Lower lobe of right lung (tissue), 2 donors: ENCODE measurements around the gene RBBP8NL. TPM values are rescaled to one million over a fixed set of nuclear protein-coding genes. Genes with fewer than 3 reads are reported as not detected.

Experiments used
- ATAC-seq, 2 donors: fragments of 200-7000 bp; cut with Tn5 transposase; one replicate each; pipeline ENCODE4 v1.9.1; 2020 to 2022; ENCODE audit warnings: mild to moderate bottlenecking in 2 of 2, moderate library complexity in 2 of 2
- DNase-seq: peaks from one replicate; pipeline ENCODE4 v3.0.0-alpha.2; 2020
- H3K27ac ChIP-seq: fragments of 200-600 bp; one replicate; pipeline ENCODE4 v1.8.0; 2022
- H3K27me3 ChIP-seq: fragments of 200-600 bp; one replicate; pipeline ENCODE4 v1.8.0; 2022; ENCODE audit warnings: low read depth
- H3K36me3 ChIP-seq: fragments of 200-600 bp; one replicate; pipeline ENCODE4 v1.8.0; 2022; ENCODE audit warnings: mild to moderate bottlenecking
- H3K4me1 ChIP-seq: fragments of 200-600 bp; one replicate; pipeline ENCODE4 v1.8.0; 2022
- H3K4me3 ChIP-seq: fragments of 200-600 bp; one replicate; pipeline ENCODE4 v1.8.0; 2022; ENCODE audit warnings: mild to moderate bottlenecking
- H3K9me3 ChIP-seq: fragments of 200-600 bp; one replicate; pipeline ENCODE4 v1.8.0; 2022
- intact Hi-C: fragments of 100-400 bp; cut with DNase I; formaldehyde crosslinking; loops from one replicate; pipeline ENCODE4 v1.11.0; 2022
- total RNA-seq: library from RNA; stranded (reverse); fragmentation: NEBNext Ultra II Directional; extraction: Animal tissue kit (Norgen Biotek cat#: 25700); gene quantifications from one replicate; pipeline ENCODE4 v1.2.1, GENCODE V29; 2021
- TF ChIP-seq, protein P1 (sequence below): fragments of 200-600 bp; IDR thresholded peaks from one replicate; pipeline ENCODE4 v1.8.0; 2022; ENCODE audit warnings: antibody characterized with exemption, mild to moderate bottlenecking
- donor health status: DM: no; HTN: yes; CAD: no; lungs with severe emphysema.

Gene RBBP8NL
- total RNA-seq, 1 donor from 2014 or later, result 2.0 TPM

DNA sequence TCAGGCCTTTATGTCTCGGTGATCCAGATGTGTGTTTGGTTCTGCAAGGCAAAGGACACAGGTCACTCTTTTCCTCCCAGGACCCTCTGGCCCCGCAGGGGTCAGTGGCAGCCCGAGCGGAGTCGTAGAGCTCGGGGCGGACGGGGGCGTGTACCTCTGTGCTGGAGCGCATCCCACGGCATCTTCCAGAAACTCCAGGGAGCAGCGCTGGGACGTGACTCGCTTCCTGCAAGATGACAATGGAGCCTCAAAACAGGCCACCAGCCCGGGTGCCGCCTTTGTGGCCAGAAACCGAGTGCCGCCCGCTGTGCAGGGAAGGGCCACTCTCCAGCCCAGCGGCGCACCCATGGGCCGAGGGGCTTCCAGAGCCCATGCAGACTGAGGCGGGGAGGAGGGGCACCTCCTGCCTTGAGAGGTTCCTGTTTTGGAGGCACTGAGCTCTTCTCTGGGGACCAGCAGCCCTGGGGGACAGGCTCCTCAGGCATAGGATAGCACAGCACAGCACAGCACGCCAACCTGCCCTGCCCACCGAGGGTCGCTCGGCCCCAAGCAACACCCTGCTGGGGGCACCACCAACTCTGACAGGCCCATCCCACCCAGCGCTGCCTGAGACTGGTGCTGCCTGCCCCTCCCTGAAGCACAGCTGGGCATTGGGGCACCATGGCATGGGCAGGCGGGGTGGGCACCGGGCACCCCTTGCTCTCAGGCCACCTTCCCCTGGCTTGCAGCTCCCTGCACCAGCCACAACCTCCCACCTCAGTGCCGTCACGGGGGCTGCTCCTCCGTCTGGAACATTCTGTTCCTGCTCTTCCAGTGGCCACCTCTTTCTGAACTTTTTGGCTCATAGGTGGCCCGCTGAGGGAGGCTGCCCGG, 30.7 kb downstream of the RBBP8NL start:
- no peak for ATAC-seq
- peaks cover 11% of the 10 kb centered on the region for H3K36me3 ChIP-seq
- TF ChIP-seq, protein P1, sequence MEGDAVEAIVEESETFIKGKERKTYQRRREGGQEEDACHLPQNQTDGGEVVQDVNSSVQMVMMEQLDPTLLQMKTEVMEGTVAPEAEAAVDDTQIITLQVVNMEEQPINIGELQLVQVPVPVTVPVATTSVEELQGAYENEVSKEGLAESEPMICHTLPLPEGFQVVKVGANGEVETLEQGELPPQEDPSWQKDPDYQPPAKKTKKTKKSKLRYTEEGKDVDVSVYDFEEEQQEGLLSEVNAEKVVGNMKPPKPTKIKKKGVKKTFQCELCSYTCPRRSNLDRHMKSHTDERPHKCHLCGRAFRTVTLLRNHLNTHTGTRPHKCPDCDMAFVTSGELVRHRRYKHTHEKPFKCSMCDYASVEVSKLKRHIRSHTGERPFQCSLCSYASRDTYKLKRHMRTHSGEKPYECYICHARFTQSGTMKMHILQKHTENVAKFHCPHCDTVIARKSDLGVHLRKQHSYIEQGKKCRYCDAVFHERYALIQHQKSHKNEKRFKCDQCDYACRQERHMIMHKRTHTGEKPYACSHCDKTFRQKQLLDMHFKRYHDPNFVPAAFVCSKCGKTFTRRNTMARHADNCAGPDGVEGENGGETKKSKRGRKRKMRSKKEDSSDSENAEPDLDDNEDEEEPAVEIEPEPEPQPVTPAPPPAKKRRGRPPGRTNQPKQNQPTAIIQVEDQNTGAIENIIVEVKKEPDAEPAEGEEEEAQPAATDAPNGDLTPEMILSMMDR, result no peak

DNA sequence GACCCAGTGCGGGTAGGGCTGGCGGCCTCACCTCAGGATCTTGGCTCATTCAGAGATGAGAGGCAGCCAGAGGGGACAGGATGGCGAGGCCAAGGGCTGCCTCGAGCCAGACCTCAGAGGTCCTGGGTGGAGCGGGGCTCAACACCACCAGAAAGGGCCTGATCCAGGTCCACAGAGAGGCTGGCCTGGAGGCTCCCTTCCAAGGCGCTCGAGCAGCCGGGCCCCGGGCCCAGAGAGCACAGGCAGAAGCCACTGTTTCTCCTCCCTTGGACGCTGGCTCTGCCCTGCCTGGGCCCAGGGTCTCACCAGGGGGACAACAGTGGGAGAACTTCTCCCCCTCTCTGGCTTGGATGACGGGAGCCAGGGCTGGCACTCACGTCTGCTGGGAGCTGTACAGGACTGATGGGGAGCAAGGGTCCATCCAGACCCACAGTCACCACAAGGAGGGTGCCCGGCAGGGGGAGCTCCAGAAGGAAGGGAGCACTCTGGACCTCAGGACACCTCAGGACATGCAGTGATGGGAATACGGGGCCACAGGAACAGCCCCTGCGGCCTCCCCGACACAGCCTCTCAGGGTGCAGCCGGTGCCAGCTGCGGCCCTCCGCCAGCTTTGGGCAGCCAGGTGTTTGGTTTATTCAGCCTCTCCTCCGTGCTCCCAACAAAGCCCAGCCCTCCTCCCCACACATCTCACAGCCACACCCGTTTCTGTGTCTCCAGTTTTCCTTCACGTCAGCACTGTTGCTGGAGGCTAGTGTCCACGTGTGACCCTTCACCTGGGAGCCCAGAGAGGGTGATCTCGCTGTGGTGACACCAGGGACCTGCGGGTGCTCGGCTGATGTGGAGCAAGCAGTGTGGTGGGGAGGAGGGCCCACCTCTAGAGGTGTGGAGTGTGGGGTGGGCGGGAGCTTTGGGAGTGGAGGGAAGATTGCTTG, 31.8 kb downstream of the RBBP8NL start:
- TF ChIP-seq, protein P1, result no peak
- Histone ChIP-seq H3K4me3 (no peak overlapping the region), H3K27me3 (no peaks in the 10 kb centered on the region), H3K36me3 (peaks cover 21% of the 10 kb centered on the region), H3K9me3 (no peaks in the 10 kb centered on the region), H3K4me1 (no peaks in the 10 kb centered on the region), H3K27ac (no peak overlapping the region)
- ATAC-seq (no peak), DNase-seq (no peak)
- intact Hi-C loops, result no loop called here

More for the DNA sequence above, 30.7 kb downstream of the RBBP8NL start:
- intact Hi-C loops, result no loop called here
- no peak for DNase-seq
- Histone ChIP-seq H3K4me3 (no peak overlapping the region), H3K9me3 (no peaks in the 10 kb centered on the region), H3K27me3 (no peaks in the 10 kb centered on the region), H3K27ac (no peak overlapping the region), H3K4me1 (no peaks in the 10 kb centered on the region)

DNA sequence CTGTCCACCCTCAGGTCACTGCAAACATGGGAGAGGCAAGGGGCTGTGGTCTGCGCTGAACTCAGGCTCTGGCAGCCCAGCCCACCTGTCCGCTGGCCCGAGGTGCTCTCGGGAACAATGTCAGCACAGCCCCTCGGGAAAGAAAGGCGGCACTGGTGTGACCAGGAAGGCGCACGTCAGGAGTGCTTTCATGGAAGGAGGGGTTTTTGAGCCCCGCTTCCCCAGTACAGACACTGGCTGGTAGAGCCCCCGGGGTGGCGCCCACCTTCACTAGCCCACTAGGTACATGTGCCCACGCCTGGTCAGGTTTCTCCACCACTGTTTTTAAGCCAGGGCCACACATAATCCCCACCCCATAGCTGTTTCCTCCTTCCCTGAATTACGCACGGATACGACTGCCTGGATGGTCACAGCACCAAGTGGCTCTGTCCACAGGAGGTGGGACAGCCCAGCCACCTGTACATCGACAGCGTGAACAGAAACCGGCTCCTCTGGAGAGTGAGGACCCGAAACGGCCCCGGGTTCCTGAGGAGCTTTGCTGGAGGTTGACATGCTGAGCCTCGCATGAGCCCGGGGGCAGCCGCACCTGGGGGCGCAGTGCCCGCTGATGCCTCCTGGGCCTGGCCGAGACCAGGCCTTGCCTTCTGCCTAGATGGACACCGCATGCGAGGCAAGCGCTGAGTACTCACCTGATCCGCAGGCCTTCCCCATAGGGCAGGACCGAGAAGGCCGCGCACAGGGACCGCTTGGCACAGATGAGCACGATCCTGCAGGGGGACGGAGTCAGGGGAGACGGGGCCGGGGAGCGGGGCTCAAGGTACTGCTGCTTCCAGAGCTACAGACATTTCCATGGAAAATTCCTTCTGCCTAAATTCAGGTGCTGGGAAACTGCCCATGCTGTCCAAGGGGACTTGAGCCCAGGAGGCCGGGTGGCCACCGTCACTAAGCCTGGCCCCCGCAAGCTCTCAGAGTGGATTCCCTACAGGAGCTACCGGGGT, 32.8 kb downstream of the RBBP8NL start:
- no peak for ATAC-seq

GRCh38 chr20:62393830-62394229, 33.5 kb downstream of the RBBP8NL start:
- peaks cover 35% of the 10 kb centered on the region for H3K36me3 ChIP-seq
- intact Hi-C loops, result no loop called here
- no peak for ATAC-seq
- H3K9me3 ChIP-seq, result no peaks in the 10 kb centered on the region
- no peak overlapping the region for H3K27ac ChIP-seq
- TF ChIP-seq, protein P1, result no peak
- H3K4me3 ChIP-seq, result no peak overlapping the region
- no peak for DNase-seq
- H3K4me1 ChIP-seq, result no peaks in the 10 kb centered on the region
- H3K27me3 ChIP-seq, result no peaks in the 10 kb centered on the region

More for the DNA sequence above, 32.8 kb downstream of the RBBP8NL start:
- DNase-seq, result no peak
- peaks cover 28% of the 10 kb centered on the region for H3K36me3 ChIP-seq
- intact Hi-C loops, result no loop called here
- H3K4me3 ChIP-seq, result no peak overlapping the region
- TF ChIP-seq, protein P1, result no peak
- H3K9me3 ChIP-seq, result no peaks in the 10 kb centered on the region
- H3K4me1 ChIP-seq, result no peaks in the 10 kb centered on the region
- H3K27ac ChIP-seq, result no peak overlapping the region
- H3K27me3 ChIP-seq, result no peaks in the 10 kb centered on the region

GRCh38 chr20:62393335-62393665, 34.0 kb downstream of the RBBP8NL start:
- Histone ChIP-seq H3K27ac (no peak overlapping the region), H3K4me1 (peaks cover 4% of the 10 kb centered on the region), H3K36me3 (peaks cover 40% of the 10 kb centered on the region), H3K27me3 (no peaks in the 10 kb centered on the region), H3K9me3 (no peaks in the 10 kb centered on the region), H3K4me3 (no peak overlapping the region)
- no peak for ATAC-seq
- intact Hi-C loops, result no loop called here
- no peak for DNase-seq
- TF ChIP-seq, protein P1, result no peak
